ENCODE measurements around the gene CDCA7L. TPM values are rescaled to one million over a fixed set of nuclear protein-coding genes. Genes with fewer than 3 reads are reported as not detected.
"Not testable (repeated sequence)": the region's sequence is repeated elsewhere in the genome, so short reads cannot be mapped to it uniquely, and the experiment has no call there.

CDCA7L gene
- total RNA-seq, 1 donor from 2014 or later, result 12.6 TPM

DNA sequence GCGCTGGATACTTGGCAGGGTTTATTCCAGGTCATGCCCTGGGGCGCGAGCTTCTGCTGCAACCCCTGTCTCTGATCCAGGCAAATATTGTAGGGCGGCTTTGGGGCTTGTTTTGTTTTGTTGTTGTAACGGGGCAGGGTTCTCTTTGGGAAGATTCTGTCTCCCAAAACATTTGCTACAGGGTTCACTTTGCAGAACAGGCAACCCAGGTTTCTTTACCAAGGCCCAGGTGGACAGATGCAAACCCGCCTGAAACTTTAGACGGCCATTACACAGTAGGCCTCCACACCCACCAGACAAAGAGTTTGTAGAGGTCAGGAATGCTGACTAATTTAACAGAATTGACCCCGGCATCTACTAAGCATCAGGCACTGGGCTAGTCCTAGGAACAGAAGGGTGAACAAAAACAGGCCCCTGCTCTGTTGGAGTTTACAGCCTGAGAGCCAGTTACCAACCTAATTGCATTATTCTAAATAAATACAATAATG is 567 bp upstream of the CDCA7L start:
- no peak for DNase-seq (ENCODE audit: low spot score)
- intact Hi-C loops (cut with DNase I), result no loop called here

DNA sequence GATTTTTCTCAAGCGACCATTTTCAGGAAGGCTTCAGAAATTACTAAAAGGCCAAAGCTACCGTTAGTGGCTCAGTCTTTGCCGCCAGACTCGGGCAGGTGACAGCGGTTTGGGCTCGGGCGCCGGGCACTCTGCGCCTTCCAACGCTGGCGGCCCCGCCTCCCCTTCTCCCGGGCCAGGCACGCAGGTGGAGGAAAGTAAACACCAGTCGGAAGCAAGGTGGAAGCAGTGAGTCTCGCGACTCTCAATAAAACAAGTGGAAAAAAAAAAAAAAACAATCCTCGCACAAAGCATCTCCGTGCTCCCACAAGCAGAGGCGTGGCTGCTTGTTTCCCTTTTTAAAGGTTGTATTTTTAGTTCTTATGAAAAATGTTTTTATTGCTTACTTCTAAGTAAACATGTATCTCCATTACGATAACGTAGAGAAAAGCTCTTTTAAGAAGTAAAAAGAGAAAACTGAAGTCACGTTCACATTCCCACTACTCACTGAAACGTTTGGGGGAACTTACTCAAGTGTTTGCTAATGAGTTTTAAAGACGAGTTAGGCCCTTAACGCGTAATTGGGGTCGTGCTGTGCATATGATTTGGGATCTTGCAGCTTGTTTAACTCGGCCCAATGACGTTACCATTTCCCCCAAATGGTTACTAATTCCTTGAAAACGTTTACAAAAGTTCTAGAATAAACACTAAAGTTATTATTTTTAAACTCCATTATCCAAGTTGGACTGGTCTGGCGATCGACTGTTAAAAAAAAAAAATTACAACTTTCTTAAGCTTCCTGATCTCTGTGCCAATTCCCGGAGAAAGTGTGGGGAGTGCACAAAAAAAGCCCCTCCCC is 864 bp downstream of the CDCA7L start:
- DNase-seq (ENCODE audit: low spot score), result peak; percentile 78
- intact Hi-C loops (cut with DNase I), result no loop called here

DNA sequence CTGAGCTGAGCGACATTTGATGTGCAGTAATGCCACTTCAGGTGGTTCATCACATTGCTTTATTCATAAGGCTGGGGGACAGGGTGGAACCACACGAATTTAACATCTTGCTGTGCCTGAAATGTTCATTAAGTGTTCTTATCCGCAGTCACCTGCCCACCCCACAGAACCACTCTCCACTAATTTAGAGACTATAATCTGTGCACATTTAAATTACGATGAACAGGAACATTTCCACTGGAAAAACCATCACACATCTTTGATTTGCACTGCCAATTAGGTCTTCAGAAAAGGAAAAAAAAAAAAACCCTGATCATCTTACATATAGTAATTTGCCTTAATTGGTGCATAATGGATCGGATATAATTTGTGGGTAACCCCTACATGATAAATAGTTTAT is 2.3 kb downstream of the CDCA7L start:
- intact Hi-C loops (cut with DNase I), result loop anchor here (2.0 kb wide), 1 partner anchor 31 kb away; no protein-coding TSS in a partner anchor

DNA sequence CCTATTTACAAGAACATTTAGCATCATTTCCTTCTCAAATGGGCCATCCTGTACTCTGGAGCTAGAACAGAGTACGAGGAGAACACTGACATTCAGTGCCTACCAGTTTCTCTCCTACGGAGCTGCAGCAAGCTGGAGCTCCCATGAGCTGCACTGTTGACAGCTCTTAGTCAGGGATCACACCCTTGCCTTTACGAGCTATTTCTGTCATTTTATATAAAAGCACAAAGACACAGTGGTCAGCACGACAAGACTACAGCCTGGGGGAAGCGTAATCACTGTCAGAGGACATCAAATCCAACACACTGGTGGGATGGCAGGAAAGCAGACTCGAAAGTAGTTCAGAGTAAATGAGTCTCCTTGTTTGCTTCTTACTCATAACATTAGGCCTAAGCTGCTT is 2.7 kb downstream of the CDCA7L start:
- intact Hi-C loops (cut with DNase I), result loop anchor here (2.0 kb wide), 1 partner anchor 30 kb away; no protein-coding TSS in a partner anchor
- DNase-seq (ENCODE audit: low spot score), result no peak

More for the DNA sequence above, 2.3 kb downstream of the CDCA7L start:
- DNase-seq (ENCODE audit: low spot score), result no peak

DNA sequence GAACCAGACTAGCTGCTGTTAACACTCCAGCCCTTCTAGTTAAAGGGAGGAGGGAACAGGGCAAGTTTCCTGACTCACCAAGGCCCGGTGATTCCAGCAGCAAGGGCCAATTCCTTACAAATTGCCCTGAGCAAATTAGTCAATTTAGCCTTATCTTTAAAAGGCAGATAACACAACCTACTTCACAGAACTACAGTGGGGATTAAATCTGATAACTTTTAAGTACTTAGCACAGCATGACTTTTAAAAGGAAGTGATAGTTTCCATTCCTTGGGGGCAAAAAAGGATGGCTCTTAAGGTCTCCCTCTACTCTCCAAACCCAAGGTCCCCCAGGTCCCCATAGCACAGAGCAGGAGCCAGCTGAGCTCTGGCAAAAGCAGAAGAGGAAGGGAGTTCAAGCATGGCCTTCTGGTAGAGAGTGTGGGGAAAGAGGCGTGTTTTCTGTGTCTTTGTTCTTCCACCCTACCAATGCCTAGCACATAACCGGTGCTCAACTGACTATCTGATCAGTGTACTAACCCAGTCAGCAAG is 4.0 kb downstream of the CDCA7L start:
- DNase-seq (ENCODE audit: low spot score), result no peak
- intact Hi-C loops (cut with DNase I), result loop anchor here (2.0 kb wide), 1 partner anchor 29 kb away; no protein-coding TSS in a partner anchor

GRCh38 chr7:21939858-21940372 is 5.8 kb downstream of the CDCA7L start:
- intact Hi-C loops (cut with DNase I), result no loop called here
- DNase-seq (ENCODE audit: low spot score), result no peak

- intact Hi-C loops (cut with DNase I), result no loop called here
- no peak for DNase-seq (ENCODE audit: low spot score)
Measured at GRCh38 chr7:21939136-21939857, 6.4 kb downstream of the CDCA7L start.

DNA sequence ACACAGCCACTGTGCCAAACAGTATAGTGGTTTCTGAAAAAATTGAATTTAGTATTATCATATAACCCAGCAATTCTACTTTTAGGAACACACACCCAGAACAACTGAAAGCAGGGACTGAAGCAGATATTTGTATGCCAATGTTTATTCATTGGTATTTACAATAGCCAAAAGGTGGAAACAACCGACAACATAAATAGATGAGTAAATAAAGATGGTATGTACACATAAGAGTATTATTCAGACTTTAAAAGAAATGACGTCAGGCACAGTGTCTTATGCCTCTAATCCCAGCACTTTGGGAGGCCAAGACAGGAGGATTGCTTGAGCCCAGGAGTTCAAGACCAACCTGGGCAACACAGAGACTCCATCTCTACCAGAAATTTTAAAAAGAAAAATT is 7.2 kb downstream of the CDCA7L start:
- intact Hi-C loops (cut with DNase I), result no loop called here
- no peak for DNase-seq (ENCODE audit: low spot score)

DNA sequence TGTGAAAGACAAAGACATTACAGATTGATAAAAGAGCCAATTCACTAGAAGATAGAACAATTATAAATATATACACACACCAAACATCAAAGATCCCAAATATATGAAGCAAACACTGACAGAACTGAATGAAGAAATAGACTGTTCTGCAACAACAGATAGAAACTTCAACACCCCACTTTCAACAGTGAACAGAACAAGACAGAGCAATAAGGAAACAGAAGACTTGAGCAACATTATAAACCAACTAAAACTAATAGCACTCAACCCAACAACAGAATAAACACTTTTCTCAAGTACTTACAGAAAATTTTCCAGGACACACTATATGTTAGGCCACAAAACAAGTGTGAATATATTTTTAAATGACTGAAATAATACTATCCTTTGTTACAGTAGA is 10.9 kb downstream of the CDCA7L start:
- no peak for DNase-seq (ENCODE audit: low spot score)
- intact Hi-C loops (cut with DNase I), result no loop called here

DNA sequence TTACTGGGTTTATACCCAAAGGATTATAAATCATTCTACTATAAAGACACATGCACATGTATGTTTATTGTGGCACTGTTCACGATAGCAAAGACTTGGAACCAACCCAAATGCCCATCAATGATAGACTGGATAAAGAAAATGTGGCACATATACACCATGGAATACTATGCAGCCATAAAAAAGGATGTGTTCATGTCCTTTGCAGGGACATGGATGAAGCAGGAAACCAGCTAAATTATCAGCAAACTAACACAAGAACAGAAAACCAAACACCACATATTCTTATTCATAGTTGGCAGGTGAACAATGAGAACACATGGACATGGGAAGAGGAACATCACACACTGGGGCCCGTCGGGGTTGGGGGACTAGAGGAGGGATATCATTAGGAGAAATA is 12.4 kb downstream of the CDCA7L start:
- intact Hi-C loops (cut with DNase I); DNase-seq (ENCODE audit: low spot score): not testable (repeated sequence)

DNA sequence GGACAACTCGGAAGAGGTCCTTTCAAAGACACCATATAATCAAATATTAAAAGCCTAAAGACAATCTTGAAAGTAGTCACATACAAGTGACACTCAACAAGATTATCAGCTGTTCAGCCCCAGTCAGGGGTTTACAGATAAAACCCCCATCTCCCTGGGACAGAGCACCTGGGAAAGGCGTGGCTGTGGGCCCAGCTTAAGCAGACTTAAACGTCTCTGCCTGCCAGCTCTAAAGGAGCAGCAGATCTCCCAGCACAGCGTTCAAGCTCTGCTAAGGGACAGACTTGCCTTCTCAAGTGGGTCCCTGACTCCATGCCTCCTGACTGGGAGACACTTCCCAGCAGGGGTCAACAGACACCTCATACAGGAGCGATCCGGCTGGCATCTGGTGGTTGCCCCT is 18.0 kb downstream of the CDCA7L start:
- intact Hi-C loops (cut with DNase I), result no loop called here
- no peak for DNase-seq (ENCODE audit: low spot score)

DNA sequence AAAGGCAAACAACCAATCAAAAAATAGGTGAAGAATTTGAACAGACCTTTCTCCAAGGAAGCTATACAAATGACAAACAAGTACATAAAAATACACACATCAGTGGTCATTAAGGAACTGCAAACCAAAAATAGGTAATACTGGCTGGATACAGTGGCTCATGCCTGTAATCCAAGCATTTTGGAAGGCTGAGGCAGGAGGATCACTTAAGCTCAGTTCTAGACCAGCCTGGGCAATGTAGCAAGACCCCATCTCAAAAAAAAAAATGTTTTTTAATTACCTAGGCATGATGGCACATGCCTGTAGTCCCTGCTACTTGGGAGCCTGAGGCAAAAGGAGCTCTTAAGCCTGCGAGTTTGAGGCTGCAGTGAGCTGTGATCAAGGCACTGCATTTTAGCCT is 19.3 kb downstream of the CDCA7L start:
- intact Hi-C loops (cut with DNase I), result no loop called here

GRCh38 chr7:21923658-21924057 is 22.0 kb downstream of the CDCA7L start:
- intact Hi-C loops (cut with DNase I), result no loop called here
- DNase-seq (ENCODE audit: low spot score), result no peak

More for the DNA sequence above, 19.3 kb downstream of the CDCA7L start:
- no peak for DNase-seq (ENCODE audit: low spot score)

GRCh38 chr7:21922605-21923004 is 23.1 kb downstream of the CDCA7L start:
- intact Hi-C loops (cut with DNase I), result no loop called here
- DNase-seq (ENCODE audit: low spot score), result no peak

- intact Hi-C loops (cut with DNase I), result no loop called here
Measured at GRCh38 chr7:21920936-21921335, 24.8 kb downstream of the CDCA7L start.

DNA sequence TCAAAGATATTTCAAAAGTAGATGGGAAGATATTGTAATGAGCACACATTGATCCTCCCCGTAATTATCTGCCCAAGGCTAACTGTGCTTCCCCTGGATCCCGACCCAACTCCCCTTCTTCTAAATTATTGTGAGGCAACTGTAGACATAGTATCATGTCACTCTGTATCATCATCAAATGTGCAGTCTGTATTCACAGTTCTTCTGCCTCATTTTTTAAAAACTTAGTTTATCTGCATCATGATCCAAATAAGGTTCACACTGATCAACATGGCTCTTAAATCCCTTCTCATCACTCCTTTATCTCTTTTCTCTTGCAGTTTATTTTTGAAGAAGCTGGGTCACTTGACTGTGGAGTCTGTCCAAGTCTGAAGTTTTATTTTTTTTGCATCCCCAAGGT is 27.5 kb downstream of the CDCA7L start:
- intact Hi-C loops (cut with DNase I), result no loop called here
- no peak for DNase-seq (ENCODE audit: low spot score)

More at GRCh38 chr7:21920936-21921335, 24.8 kb downstream of the CDCA7L start:
- no peak for DNase-seq (ENCODE audit: low spot score)

DNA sequence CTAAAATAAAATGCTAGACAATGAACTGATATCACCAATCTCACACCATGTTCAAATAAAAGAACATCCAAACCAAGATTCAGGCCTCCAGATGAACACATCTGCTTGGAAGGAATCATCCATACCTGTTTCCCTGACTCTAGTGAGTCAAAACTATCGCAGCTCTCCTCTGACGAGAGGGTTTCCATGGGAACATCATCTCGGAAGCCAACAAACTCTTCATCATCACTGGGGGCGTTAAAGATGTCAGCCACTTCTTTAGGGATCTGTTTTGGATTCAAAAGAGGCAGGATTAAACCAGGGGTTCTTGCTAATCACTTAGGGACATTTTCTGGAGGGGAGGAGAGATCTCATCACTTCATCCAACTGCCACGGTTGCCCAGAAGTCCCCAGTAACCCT is 29.1 kb downstream of the CDCA7L start:
- intact Hi-C loops (cut with DNase I), result no loop called here
- no peak for DNase-seq (ENCODE audit: low spot score)

GRCh38 chr7:21916176-21916575 is 29.5 kb downstream of the CDCA7L start:
- intact Hi-C loops (cut with DNase I), result no loop called here

GRCh38 chr7:21915140-21915539 is 30.6 kb downstream of the CDCA7L start:
- intact Hi-C loops (cut with DNase I), result no loop called here
- DNase-seq (ENCODE audit: low spot score), result no peak

More at GRCh38 chr7:21916176-21916575, 29.5 kb downstream of the CDCA7L start:
- DNase-seq (ENCODE audit: low spot score), result no peak

GRCh38 chr7:21914671-21915070 is 31.0 kb downstream of the CDCA7L start:
- no peak for DNase-seq (ENCODE audit: low spot score)
- intact Hi-C loops (cut with DNase I), result no loop called here

All from cardiac septum (tissue), 1 donor.